ENCODE measurements around the gene OBSCN. TPM values are rescaled to one million over a fixed set of nuclear protein-coding genes. Genes with fewer than 3 reads are reported as not detected.

The OBSCN gene
- total RNA-seq, 1 experiment from 2014 or later = 10.5 TPM

DNA sequence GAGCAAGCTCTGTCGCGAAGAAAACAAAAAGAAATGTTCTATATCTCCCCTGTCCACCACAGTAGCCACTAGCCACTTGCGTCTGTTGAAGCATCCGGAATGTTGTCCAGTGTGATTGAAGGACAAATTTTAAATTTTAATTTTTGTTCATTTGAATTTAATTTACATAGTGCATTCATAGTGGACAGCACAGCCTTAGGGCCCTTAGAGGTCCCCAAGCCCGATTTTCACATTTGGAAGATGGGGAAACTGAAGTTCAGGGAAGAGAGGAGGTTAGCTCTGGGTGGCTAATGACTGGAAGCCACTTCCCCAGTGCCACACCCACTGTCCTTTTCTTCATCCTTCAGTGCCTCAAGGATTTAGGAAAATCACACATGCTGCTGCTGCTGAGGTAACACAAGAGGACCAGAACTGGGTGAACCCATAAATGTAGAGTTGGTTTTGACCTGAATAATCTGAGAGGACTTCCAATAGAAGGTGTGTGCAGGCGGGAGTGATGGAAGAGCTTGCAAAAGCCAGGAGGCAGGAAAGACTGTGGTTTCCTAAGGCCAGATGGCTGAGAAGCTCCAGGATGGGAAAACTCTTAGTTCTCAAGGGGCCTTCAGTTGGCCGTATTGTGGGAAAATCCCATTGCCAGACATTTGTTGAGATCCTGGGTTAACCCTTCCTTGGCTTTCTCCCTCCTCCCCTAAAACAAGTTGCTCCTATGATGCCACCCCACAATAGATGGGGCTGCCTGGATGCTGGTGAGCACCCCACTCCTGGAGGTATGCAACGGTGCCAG lies 149.2 kb downstream of the OBSCN start:
- TF ChIP-seq TCF7L2 (IDR thresholded peaks at IDR 0.05; ENCODE audit: low read depth, low read length) (no peak), SIN3A (IDR thresholded peaks at IDR 0.05; ENCODE audit: borderline replicate concordance, insufficient read depth, low read depth, low read length) (no peak), CTCF (IDR thresholded peaks at IDR 0.05) (no peak), POLR2AphosphoS5 (IDR thresholded peaks at IDR 0.05; ENCODE audit: low read depth, low read length) (no peak)
- TF ChIP-seq, protein P1, sequence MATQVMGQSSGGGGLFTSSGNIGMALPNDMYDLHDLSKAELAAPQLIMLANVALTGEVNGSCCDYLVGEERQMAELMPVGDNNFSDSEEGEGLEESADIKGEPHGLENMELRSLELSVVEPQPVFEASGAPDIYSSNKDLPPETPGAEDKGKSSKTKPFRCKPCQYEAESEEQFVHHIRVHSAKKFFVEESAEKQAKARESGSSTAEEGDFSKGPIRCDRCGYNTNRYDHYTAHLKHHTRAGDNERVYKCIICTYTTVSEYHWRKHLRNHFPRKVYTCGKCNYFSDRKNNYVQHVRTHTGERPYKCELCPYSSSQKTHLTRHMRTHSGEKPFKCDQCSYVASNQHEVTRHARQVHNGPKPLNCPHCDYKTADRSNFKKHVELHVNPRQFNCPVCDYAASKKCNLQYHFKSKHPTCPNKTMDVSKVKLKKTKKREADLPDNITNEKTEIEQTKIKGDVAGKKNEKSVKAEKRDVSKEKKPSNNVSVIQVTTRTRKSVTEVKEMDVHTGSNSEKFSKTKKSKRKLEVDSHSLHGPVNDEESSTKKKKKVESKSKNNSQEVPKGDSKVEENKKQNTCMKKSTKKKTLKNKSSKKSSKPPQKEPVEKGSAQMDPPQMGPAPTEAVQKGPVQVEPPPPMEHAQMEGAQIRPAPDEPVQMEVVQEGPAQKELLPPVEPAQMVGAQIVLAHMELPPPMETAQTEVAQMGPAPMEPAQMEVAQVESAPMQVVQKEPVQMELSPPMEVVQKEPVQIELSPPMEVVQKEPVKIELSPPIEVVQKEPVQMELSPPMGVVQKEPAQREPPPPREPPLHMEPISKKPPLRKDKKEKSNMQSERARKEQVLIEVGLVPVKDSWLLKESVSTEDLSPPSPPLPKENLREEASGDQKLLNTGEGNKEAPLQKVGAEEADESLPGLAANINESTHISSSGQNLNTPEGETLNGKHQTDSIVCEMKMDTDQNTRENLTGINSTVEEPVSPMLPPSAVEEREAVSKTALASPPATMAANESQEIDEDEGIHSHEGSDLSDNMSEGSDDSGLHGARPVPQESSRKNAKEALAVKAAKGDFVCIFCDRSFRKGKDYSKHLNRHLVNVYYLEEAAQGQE (IDR thresholded peaks at IDR 0.05; ENCODE audit: insufficient read depth in 1 of 2, low read depth in 2 of 2, low read length in 1 of 2) = no peak
- Histone ChIP-seq H3K27ac (ENCODE audit: low read length) (no peak overlapping the region), H3K4me1 (ENCODE audit: control insufficient read depth, insufficient read depth, low read length) (no peaks in the 10 kb centered on the region), H3K27me3 (ENCODE audit: control insufficient read depth, insufficient read depth, low read length) (no peaks in the 10 kb centered on the region), H3K4me3 (ENCODE audit: low read depth in 2 of 2, low read length in 2 of 2) (no peak overlapping the region), H3K36me3 (ENCODE audit: control insufficient read depth, insufficient read depth, low read length) (no peaks in the 10 kb centered on the region), H3K9me3 (ENCODE audit: control insufficient read depth, insufficient read depth, low read depth, low read length) (no peaks in the 10 kb centered on the region)
- ChIA-PET CTCF (no interaction called here), POLR2A (no interaction called here)
- no peak for ATAC-seq
- intact Hi-C loops (cut with micrococcal nuclease; ENCODE audit: unreplicated experiment) (no loop called here), in situ Hi-C loops (cut with HindIII; ENCODE audit: low pct_unique_long_range_greater_than_20kb, low sequenced_read_pairs) (no loop called here)
- no TSS peak for BruUV-seq (replicated peaks)
- DNase-seq (ENCODE audit: low read depth, low spot score) = no peak

DNA sequence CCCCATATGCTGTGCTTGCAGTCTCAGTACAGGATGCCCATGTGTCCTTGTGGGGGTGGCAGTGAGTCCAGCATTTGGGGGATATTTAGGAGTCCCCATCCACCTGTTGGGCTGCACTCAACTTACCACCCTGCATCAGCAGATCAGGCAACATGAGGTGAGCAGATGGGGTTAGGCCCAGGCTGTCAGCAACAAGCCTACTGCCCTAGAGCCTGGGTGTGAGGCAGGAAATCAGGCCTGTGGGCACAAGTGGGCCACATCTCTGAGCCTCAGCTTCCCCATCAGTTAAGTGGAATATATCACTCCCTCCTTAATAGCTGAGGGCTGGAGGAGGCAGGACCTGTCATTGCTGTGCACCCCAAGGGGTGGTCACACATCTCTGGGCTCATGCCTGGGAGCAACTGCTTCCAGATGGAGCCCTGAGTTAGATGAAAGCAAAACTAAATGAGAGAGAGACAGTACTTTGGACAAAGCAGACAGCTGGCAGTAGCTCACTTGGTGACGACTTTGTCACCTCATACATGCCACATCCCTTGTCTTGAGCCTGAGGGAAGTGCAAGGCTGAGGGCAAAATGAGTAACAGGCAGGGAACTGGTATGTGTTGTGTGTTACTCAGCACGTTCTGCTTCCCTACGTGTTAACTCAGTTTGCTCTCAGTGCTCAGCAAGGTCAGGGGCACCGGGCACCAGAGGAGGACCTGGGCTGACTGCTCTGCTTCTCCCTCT lies 150.4 kb downstream of the OBSCN start:
- CTCF ChIA-PET = no interaction called here

More for the DNA sequence above, 150.4 kb downstream of the OBSCN start:
- no TSS peak for BruUV-seq (replicated peaks)
- TF ChIP-seq, protein P1 (IDR thresholded peaks at IDR 0.05; ENCODE audit: insufficient read depth in 1 of 2, low read depth in 2 of 2, low read length in 1 of 2) = no peak
- TF ChIP-seq SIN3A (IDR thresholded peaks at IDR 0.05; ENCODE audit: borderline replicate concordance, insufficient read depth, low read depth, low read length) (no peak), TCF7L2 (IDR thresholded peaks at IDR 0.05; ENCODE audit: low read depth, low read length) (no peak), CTCF (IDR thresholded peaks at IDR 0.05) (no peak), POLR2AphosphoS5 (IDR thresholded peaks at IDR 0.05; ENCODE audit: low read depth, low read length) (no peak)
- Histone ChIP-seq H3K36me3 (ENCODE audit: control insufficient read depth, insufficient read depth, low read length) (no peaks in the 10 kb centered on the region), H3K4me3 (ENCODE audit: low read depth in 2 of 2, low read length in 2 of 2) (no peak overlapping the region), H3K27ac (ENCODE audit: low read length) (no peak overlapping the region), H3K4me1 (ENCODE audit: control insufficient read depth, insufficient read depth, low read length) (no peaks in the 10 kb centered on the region), H3K9me3 (ENCODE audit: control insufficient read depth, insufficient read depth, low read depth, low read length) (no peaks in the 10 kb centered on the region), H3K27me3 (ENCODE audit: control insufficient read depth, insufficient read depth, low read length) (no peaks in the 10 kb centered on the region)
- intact Hi-C loops (cut with micrococcal nuclease; ENCODE audit: unreplicated experiment) = no loop called here
- in situ Hi-C loops (cut with HindIII; ENCODE audit: low pct_unique_long_range_greater_than_20kb, low sequenced_read_pairs) = no loop called here
- ATAC-seq = no peak
- DNase-seq (ENCODE audit: low read depth, low spot score) = no peak
- POLR2A ChIA-PET = no interaction called here
